ENCODE measurements around the gene CERS1.

CERS1 gene

DNA sequence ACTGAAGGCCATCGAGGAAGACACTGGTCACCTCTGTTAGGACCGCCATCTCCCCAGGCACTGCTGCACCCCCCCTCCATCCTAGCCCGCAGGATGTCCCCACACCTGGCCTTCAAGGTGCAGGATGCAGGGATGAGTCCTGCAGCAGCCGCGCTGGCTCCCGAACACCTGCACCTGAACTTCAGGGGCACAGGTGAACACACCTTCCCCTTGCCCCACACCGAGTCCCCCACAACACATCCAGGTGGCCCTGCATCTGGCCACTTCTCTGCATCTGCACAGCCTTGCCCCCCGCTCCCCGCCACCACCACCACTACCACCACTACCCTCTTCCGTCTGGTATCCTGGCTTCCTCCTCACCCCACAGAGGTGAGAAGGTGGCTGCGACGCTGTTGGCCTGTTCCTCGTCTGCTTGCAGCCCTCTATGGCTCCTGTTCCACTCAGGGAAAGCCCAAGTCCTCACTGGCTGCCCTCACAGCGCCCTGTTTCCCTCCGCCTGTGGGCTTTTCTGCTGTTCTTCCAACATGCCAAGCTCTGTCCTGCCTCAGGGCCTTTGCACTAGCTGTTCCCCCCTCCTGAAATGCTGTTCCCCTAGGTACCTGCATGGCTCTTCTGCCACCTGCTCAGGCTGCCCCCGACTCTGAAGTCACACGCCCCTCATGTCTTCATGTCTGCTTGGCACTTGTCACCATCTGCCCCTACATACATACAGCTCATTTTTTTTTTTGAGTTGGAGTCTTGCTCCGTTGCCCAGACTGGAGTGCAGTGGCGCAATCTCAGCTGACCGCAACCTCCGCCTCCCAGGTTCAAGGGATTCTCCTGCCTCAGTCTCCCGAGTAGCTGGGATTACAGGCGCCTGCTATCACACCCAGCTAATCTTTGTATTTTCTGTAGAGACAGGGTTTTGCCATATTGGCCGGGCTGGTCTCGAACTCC lies 1.4 kb upstream of the CERS1 start:
- H3K4me2 ChIP-seq (ENCODE audit: low read length) = no peak overlapping the region
- no peak overlapping the region for H3K4me3 ChIP-seq (ENCODE audit: low read length)
- no peaks in the 10 kb centered on the region for H3K4me1 ChIP-seq (ENCODE audit: low read length)
- H2AFZ ChIP-seq (ENCODE audit: low read depth, low read length) = no peak overlapping the region
- H3K9ac ChIP-seq (ENCODE audit: low read length) = no peak overlapping the region
- H3K27me3 ChIP-seq (ENCODE audit: low read depth, low read length) = no peaks in the 10 kb centered on the region
- H3K27ac ChIP-seq (ENCODE audit: low read length) = no peak overlapping the region
- no peaks in the 10 kb centered on the region for H3K9me3 ChIP-seq (ENCODE audit: insufficient read depth, low read length)
- H3K36me3 ChIP-seq (replicated peaks; ENCODE audit: low read depth, low read length) = peaks cover 18% of the 10 kb centered on the region
- no peak for TF ChIP-seq EZH2phosphoT487 (IDR thresholded peaks at IDR 0.05; ENCODE audit: low read depth)
- TF ChIP-seq, protein P1, sequence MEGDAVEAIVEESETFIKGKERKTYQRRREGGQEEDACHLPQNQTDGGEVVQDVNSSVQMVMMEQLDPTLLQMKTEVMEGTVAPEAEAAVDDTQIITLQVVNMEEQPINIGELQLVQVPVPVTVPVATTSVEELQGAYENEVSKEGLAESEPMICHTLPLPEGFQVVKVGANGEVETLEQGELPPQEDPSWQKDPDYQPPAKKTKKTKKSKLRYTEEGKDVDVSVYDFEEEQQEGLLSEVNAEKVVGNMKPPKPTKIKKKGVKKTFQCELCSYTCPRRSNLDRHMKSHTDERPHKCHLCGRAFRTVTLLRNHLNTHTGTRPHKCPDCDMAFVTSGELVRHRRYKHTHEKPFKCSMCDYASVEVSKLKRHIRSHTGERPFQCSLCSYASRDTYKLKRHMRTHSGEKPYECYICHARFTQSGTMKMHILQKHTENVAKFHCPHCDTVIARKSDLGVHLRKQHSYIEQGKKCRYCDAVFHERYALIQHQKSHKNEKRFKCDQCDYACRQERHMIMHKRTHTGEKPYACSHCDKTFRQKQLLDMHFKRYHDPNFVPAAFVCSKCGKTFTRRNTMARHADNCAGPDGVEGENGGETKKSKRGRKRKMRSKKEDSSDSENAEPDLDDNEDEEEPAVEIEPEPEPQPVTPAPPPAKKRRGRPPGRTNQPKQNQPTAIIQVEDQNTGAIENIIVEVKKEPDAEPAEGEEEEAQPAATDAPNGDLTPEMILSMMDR (IDR thresholded peaks at IDR 0.05; ENCODE audit: low read depth, low read length) = no peak
- no peaks in the 10 kb centered on the region for H3K79me2 ChIP-seq (ENCODE audit: low read length)
- H4K20me1 ChIP-seq (ENCODE audit: insufficient read depth, low read length) = no peaks in the 10 kb centered on the region

DNA sequence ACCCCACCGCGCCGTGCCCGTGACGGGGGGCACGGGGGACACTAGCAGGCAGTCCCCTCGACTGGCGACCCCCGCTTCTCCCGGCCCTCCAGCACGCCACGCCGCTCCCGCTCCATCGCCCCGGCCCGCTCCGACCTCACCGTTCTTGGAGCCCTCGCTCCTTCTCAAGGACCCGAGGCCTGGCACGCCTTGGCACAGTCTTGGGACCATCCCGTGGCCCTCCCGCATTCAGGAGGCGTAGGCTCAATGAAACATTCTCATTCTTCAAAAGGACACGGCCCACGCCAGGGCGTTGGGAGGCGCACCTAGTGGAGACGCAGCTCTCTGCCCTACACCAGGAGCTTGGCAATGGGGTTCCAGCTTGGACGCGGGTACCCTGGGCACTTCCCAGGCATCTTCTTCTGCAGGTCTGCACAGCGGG lies 473 bp upstream of the CERS1 start:
- no peaks in the 10 kb centered on the region for H3K79me2 ChIP-seq (ENCODE audit: low read length)
- H3K4me2 ChIP-seq (ENCODE audit: low read length) = no peak overlapping the region
- H3K27me3 ChIP-seq (ENCODE audit: low read depth, low read length) = no peaks in the 10 kb centered on the region
- no peak overlapping the region for H2AFZ ChIP-seq (ENCODE audit: low read depth, low read length)
- TF ChIP-seq, protein P1 (IDR thresholded peaks at IDR 0.05; ENCODE audit: low read depth, low read length) = no peak
- TF ChIP-seq EZH2phosphoT487 (IDR thresholded peaks at IDR 0.05; ENCODE audit: low read depth) = no peak
- no peaks in the 10 kb centered on the region for H3K4me1 ChIP-seq (ENCODE audit: low read length)
- no peaks in the 10 kb centered on the region for H4K20me1 ChIP-seq (ENCODE audit: insufficient read depth, low read length)
- H3K27ac ChIP-seq (ENCODE audit: low read length) = no peak overlapping the region
- H3K4me3 ChIP-seq (ENCODE audit: low read length) = no peak overlapping the region
- no peak overlapping the region for H3K9ac ChIP-seq (ENCODE audit: low read length)
- peaks cover 16% of the 10 kb centered on the region for H3K36me3 ChIP-seq (replicated peaks; ENCODE audit: low read depth, low read length)
- no peaks in the 10 kb centered on the region for H3K9me3 ChIP-seq (ENCODE audit: insufficient read depth, low read length)

DNA sequence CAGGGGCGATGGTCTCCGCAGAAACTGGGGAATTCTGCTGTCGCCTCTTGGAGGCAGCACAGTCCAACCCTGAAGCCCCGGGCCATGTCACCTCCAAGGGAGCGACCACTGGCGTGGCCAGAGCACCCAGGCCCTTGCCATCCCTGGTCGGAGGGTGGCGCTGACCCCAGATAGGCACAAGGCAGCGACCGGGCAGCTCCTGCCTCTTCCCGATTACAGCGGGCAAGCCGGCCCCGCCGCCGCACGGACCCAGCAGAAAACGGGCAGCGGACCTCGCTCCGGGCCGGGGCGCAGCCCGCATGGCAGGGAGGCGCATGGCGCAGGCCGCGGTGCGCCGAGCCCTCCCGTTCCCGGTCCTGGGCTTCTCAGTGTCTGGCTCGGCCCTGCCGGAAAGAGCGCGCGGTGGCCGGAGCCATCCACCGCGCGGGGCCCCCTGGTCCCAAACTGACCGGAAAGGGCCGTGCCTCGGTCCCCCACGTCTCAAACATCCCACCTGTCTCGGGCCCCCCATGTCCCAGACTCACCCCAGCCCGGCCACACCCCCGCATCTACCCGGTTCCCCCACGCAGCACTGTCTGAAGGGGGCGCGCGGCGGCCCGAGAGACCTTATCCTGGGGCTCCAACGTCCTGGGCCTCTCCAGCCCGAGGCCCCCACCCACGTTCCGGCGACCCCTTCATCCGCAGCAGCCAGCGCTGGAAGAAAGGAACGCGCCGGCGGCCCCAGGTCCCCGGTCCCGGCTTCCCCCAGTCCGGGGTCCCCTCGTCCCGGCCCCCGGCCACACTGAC lies 727 bp downstream of the CERS1 start:
- Histone ChIP-seq H3K4me2 (ENCODE audit: low read length) (no peak overlapping the region), H3K27ac (ENCODE audit: low read length) (no peak overlapping the region), H3K4me3 (ENCODE audit: low read length) (no peak overlapping the region), H3K4me1 (ENCODE audit: low read length) (no peaks in the 10 kb centered on the region), H2AFZ (ENCODE audit: low read depth, low read length) (no peak overlapping the region), H3K9me3 (ENCODE audit: insufficient read depth, low read length) (no peaks in the 10 kb centered on the region), H3K36me3 (replicated peaks; ENCODE audit: low read depth, low read length) (peaks cover 9% of the 10 kb centered on the region), H3K9ac (ENCODE audit: low read length) (no peak overlapping the region), H3K79me2 (ENCODE audit: low read length) (no peaks in the 10 kb centered on the region), H4K20me1 (ENCODE audit: insufficient read depth, low read length) (no peaks in the 10 kb centered on the region), H3K27me3 (ENCODE audit: low read depth, low read length) (no peaks in the 10 kb centered on the region)
- TF ChIP-seq EZH2phosphoT487 (IDR thresholded peaks at IDR 0.05; ENCODE audit: low read depth) = no peak
- TF ChIP-seq, protein P1 (IDR thresholded peaks at IDR 0.05; ENCODE audit: low read depth, low read length) = no peak
